Measurements from ENCODE around the gene B3GLCT.
"Not testable (repeated sequence)": the region's sequence is repeated elsewhere in the genome, so short reads cannot be mapped to it uniquely, and the experiment has no call there.

The B3GLCT gene

GRCh38 chr13:31339616-31340015 lies 139.8 kb downstream of the B3GLCT start:
- in situ Hi-C loops (cut with MboI; ENCODE audit: low sequenced_read_pairs) = not testable (repeated sequence)

- in situ Hi-C loops (cut with MboI; ENCODE audit: low sequenced_read_pairs) = not testable (repeated sequence)
Observed at GRCh38 chr13:31340848-31341247, 141.1 kb downstream of the B3GLCT start.

GRCh38 chr13:31346891-31347290 lies 147.1 kb downstream of the B3GLCT start:
- in situ Hi-C loops (cut with MboI; ENCODE audit: low sequenced_read_pairs) = no loop called here

GRCh38 chr13:31349156-31349555 lies 149.4 kb downstream of the B3GLCT start:
- in situ Hi-C loops (cut with MboI; ENCODE audit: low sequenced_read_pairs) = no loop called here

GRCh38 chr13:31350560-31350959 lies 150.8 kb downstream of the B3GLCT start:
- in situ Hi-C loops (cut with MboI; ENCODE audit: low sequenced_read_pairs) = no loop called here

GRCh38 chr13:31351376-31351775 lies 151.6 kb downstream of the B3GLCT start:
- in situ Hi-C loops (cut with MboI; ENCODE audit: low sequenced_read_pairs) = no loop called here

GRCh38 chr13:31352467-31352866 lies 152.7 kb downstream of the B3GLCT start:
- in situ Hi-C loops (cut with MboI; ENCODE audit: low sequenced_read_pairs) = no loop called here

- in situ Hi-C loops (cut with MboI; ENCODE audit: low sequenced_read_pairs) = no loop called here
Observed at GRCh38 chr13:31355001-31355400, 155.2 kb downstream of the B3GLCT start.

GRCh38 chr13:31356991-31357390 lies 157.2 kb downstream of the B3GLCT start:
- in situ Hi-C loops (cut with MboI; ENCODE audit: low sequenced_read_pairs) = no loop called here

GRCh38 chr13:31357581-31357980 lies 157.8 kb downstream of the B3GLCT start:
- in situ Hi-C loops (cut with MboI; ENCODE audit: low sequenced_read_pairs) = no loop called here

GRCh38 chr13:31361673-31362072 lies 161.9 kb downstream of the B3GLCT start:
- in situ Hi-C loops (cut with MboI; ENCODE audit: low sequenced_read_pairs) = no loop called here

GRCh38 chr13:31365630-31366029 lies 165.9 kb downstream of the B3GLCT start:
- in situ Hi-C loops (cut with MboI; ENCODE audit: low sequenced_read_pairs) = no loop called here

GRCh38 chr13:31367410-31367809 lies 167.6 kb downstream of the B3GLCT start:
- in situ Hi-C loops (cut with MboI; ENCODE audit: low sequenced_read_pairs) = no loop called here

GRCh38 chr13:31369213-31369612 lies 169.4 kb downstream of the B3GLCT start:
- in situ Hi-C loops (cut with MboI; ENCODE audit: low sequenced_read_pairs) = no loop called here

- in situ Hi-C loops (cut with MboI; ENCODE audit: low sequenced_read_pairs) = no loop called here
Observed at GRCh38 chr13:31372454-31372853, 172.7 kb downstream of the B3GLCT start.

- in situ Hi-C loops (cut with MboI; ENCODE audit: low sequenced_read_pairs) = no loop called here
Observed at GRCh38 chr13:31374682-31375081, 174.9 kb downstream of the B3GLCT start.

- in situ Hi-C loops (cut with MboI; ENCODE audit: low sequenced_read_pairs) = no loop called here
Observed at GRCh38 chr13:31377946-31378345, 178.2 kb downstream of the B3GLCT start.

- in situ Hi-C loops (cut with MboI; ENCODE audit: low sequenced_read_pairs) = no loop called here
Observed at GRCh38 chr13:31380715-31381114, 180.9 kb downstream of the B3GLCT start.
